ENCODE data around the gene NAALADL2.

- TF ChIP-seq CTCF (IDR thresholded peaks at IDR 0.05; ENCODE audit: insufficient read depth, low read length, poor library complexity, severe bottlenecking) (no peak), EZH2phosphoT487 (conservative IDR thresholded peaks at IDR 0.05; ENCODE audit: low read length) (no peak)
Measured at GRCh38 chr3:175297216-175297615, 438.1 kb downstream of the NAALADL2 start.
